HepG2 (cell line): Measurements from ENCODE around the gene MRPL51. TPM values are rescaled to one million over a fixed set of nuclear protein-coding genes. Genes with fewer than 3 reads are reported as not detected.

ENCODE experiments used
- FOSL2 ChIP-seq: sonication (generic); formaldehyde crosslinking; IDR thresholded peaks from 2 replicates; pipeline ENCODE4 v1.4.0; 2020; ENCODE audit warnings: missing genetic modification reagents
- FOXC1 ChIP-seq: sonication (generic); formaldehyde crosslinking; IDR thresholded peaks from 2 replicates; pipeline ENCODE4 v1.8.0; 2022; ENCODE audit warnings: mild to moderate bottlenecking, missing genetic modification reagents, borderline replicate concordance
- SNAPC2 ChIP-seq: sonication (generic); formaldehyde crosslinking; IDR thresholded peaks from 2 replicates; pipeline ENCODE4 v1.8.1; 2022; ENCODE audit warnings: mild to moderate bottlenecking, missing genetic modification reagents
- SP2 ChIP-seq: sonication (generic); formaldehyde crosslinking; IDR thresholded peaks from 2 replicates; pipeline ENCODE4 v1.5.1; 2020; ENCODE audit warnings: mild to moderate bottlenecking, missing genetic modification reagents
- ZFY ChIP-seq: sonication (generic); formaldehyde crosslinking; IDR thresholded peaks from 2 replicates; pipeline ENCODE4 v1.4.0; 2020; ENCODE audit warnings: missing genetic modification reagents
- ZNF256 ChIP-seq: sonication (generic); formaldehyde crosslinking; conservative IDR thresholded peaks from 2 replicates; pipeline ENCODE4 v1.4.0; 2020; ENCODE audit warnings: missing genetic modification reagents
- ZSCAN12 ChIP-seq: sonication (generic); formaldehyde crosslinking; IDR thresholded peaks from 2 replicates; pipeline ENCODE4 v1.9.0; 2021; ENCODE audit warnings: mild to moderate bottlenecking, missing genetic modification reagents
- polyA plus RNA-seq, 8 experiments: library from polyadenylated mRNA; depleted of rRNA in 3 of 8; stranded (reverse) in 7 of 8; unstranded in 1 of 8; fragments of >200 nt; fragmentation: Illumina TruSeq in 4 of 8; extraction: Trizol in 4 of 8; gene quantifications; 2 replicates each; pipeline versions ENCODE4 v1.2.1 to v1.2.3, GENCODE V29; 2011 to 2016; ENCODE audit warnings: low read depth in 4 of 8, missing spikeins in 1 of 8, mixed read lengths in 1 of 8; ENCODE audit not compliant: insufficient read depth in 1 of 8
- total RNA-seq, 5 experiments: library from RNA; depleted of rRNA; stranded (reverse); fragments of >200 nt; fragmentation: Illumina TruSeq; extraction: Trizol; gene quantifications; 2 replicates each; pipeline ENCODE4 v1.2.3, GENCODE V29; 2016; ENCODE audit warnings: low read depth in 1 of 5
- TF ChIP-seq, protein P1 (sequence below), 2 experiments: sonication (generic) in 1 of 2; formaldehyde crosslinking in 1 of 2; IDR thresholded peaks; 2 replicates each; pipeline versions ENCODE4 v1.4.0 to v1.6.1; 2016 to 2020; ENCODE audit warnings: borderline replicate concordance in 1 of 2, low read depth in 1 of 2, mild to moderate bottlenecking in 1 of 2, missing genetic modification reagents in 1 of 2
- TF ChIP-seq, protein P2 (sequence below): sonication (generic); formaldehyde crosslinking; IDR thresholded peaks from 2 replicates; pipeline ENCODE4; 2020; ENCODE audit warnings: missing genetic modification reagents, mild to moderate bottlenecking, borderline replicate concordance

The MRPL51 gene
- total and polyA plus RNA-seq, 2 of the 13 experiments (the other 11 are each of a cell fraction or from before 2014, with no cell fraction given): 64.8 to 278 TPM

DNA sequence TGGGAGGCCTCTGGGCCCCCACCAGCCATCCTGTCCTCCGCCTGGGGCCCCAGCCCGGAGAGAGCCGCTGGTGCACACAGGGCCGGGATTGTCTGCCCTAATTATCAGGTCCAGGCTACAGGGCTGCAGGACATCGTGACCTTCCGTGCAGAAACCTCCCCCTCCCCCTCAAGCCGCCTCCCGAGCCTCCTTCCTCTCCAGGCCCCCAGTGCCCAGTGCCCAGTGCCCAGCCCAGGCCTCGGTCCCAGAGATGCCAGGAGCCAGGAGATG is 40.5 kb upstream of the MRPL51 start (continued):
- TF ChIP-seq, protein P1, sequence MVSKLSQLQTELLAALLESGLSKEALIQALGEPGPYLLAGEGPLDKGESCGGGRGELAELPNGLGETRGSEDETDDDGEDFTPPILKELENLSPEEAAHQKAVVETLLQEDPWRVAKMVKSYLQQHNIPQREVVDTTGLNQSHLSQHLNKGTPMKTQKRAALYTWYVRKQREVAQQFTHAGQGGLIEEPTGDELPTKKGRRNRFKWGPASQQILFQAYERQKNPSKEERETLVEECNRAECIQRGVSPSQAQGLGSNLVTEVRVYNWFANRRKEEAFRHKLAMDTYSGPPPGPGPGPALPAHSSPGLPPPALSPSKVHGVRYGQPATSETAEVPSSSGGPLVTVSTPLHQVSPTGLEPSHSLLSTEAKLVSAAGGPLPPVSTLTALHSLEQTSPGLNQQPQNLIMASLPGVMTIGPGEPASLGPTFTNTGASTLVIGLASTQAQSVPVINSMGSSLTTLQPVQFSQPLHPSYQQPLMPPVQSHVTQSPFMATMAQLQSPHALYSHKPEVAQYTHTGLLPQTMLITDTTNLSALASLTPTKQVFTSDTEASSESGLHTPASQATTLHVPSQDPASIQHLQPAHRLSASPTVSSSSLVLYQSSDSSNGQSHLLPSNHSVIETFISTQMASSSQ (IDR thresholded peaks at IDR 0.05; ENCODE audit: low read depth): no peak
- TF ChIP-seq, protein P1 (CRISPR knock-in tag; IDR thresholded peaks at IDR 0.05; ENCODE audit: borderline replicate concordance): 0 out of 2 replicates have a peak, but pooled peaks have one; percentile 10
- TF ChIP-seq SP2 (CRISPR knock-in tag): no peak
- TF ChIP-seq, protein P2, sequence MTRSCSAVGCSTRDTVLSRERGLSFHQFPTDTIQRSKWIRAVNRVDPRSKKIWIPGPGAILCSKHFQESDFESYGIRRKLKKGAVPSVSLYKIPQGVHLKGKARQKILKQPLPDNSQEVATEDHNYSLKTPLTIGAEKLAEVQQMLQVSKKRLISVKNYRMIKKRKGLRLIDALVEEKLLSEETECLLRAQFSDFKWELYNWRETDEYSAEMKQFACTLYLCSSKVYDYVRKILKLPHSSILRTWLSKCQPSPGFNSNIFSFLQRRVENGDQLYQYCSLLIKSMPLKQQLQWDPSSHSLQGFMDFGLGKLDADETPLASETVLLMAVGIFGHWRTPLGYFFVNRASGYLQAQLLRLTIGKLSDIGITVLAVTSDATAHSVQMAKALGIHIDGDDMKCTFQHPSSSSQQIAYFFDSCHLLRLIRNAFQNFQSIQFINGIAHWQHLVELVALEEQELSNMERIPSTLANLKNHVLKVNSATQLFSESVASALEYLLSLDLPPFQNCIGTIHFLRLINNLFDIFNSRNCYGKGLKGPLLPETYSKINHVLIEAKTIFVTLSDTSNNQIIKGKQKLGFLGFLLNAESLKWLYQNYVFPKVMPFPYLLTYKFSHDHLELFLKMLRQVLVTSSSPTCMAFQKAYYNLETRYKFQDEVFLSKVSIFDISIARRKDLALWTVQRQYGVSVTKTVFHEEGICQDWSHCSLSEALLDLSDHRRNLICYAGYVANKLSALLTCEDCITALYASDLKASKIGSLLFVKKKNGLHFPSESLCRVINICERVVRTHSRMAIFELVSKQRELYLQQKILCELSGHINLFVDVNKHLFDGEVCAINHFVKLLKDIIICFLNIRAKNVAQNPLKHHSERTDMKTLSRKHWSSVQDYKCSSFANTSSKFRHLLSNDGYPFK: peak; percentile 33; the same call in 1 of the 2 replicates
- no peak for TF ChIP-seq SNAPC2 (CRISPR knock-in tag)
- TF ChIP-seq ZSCAN12: no peak
- no peak for TF ChIP-seq FOXC1
- no peak for TF ChIP-seq ZFY (CRISPR knock-in tag)
- TF ChIP-seq FOSL2 (CRISPR knock-in tag): no peak
- no peak for TF ChIP-seq ZNF256 (CRISPR knock-in tag)
